ENCODE results near the gene PRELID2.
"Not testable (repeated sequence)": the region's sequence is repeated elsewhere in the genome, so short reads cannot be mapped to it uniquely, and the experiment has no call there.

The PRELID2 gene

GRCh38 chr5:145737578-145737977 is 97.6 kb downstream of the PRELID2 start:
- DNase-seq, result no peak

GRCh38 chr5:145729956-145730355 is 105.2 kb downstream of the PRELID2 start:
- DNase-seq, result not testable (repeated sequence)

GRCh38 chr5:145723516-145723915 is 111.6 kb downstream of the PRELID2 start:
- no peak for DNase-seq

- no peak for DNase-seq
Measured at GRCh38 chr5:145718956-145719355, 116.2 kb downstream of the PRELID2 start.

- no peak for DNase-seq
Measured at GRCh38 chr5:145715412-145715811, 119.7 kb downstream of the PRELID2 start.

GRCh38 chr5:145712245-145712644 is 122.9 kb downstream of the PRELID2 start:
- DNase-seq, result no peak

GRCh38 chr5:145711417-145711816 is 123.7 kb downstream of the PRELID2 start:
- DNase-seq, result no peak

Measured in NCI-H510A (cell line).